ENCODE data around the gene MEGF8.

MEGF8 gene

DNA sequence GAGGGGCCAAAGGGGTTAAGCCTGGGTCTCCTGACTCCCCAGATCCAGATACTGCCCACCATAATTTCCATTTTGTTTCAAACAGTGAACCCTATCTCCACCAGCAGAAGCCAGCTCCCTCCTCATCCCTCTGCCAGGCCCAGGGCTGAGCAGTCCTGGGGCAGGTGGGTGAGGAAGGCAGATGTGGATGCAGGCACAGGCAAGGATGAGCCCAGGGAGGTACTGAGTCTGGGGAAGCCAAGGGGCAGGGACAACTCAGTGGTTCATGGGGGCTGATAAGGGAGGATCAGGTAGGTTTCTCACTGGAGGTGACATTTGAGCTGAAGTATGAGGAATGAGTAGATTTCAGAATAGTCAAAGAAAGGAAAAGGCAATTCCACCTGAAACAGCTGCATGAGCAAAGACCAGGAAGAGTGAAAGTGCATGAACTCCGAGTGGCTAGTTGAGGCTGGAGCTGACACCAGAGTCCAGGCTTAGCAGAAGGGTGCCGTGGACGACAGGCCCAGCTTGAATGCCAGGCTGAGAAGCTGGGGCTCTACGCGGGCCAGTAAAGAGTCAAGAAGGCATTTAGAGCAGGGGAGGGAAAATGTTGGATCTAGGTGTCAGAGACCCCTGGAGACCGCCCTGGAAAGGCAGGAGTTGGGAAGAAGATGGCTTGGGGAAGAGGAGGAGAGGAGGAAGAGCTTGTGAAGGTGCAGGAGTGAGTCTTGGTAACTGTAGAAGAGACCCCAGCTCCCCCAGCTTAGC is 46.1 kb upstream of the MEGF8 start (continued):
- TF ChIP-seq ZNF8 (CRISPR knock-in tag; IDR thresholded peaks at IDR 0.05) = no peak
- TF ChIP-seq, protein P1, sequence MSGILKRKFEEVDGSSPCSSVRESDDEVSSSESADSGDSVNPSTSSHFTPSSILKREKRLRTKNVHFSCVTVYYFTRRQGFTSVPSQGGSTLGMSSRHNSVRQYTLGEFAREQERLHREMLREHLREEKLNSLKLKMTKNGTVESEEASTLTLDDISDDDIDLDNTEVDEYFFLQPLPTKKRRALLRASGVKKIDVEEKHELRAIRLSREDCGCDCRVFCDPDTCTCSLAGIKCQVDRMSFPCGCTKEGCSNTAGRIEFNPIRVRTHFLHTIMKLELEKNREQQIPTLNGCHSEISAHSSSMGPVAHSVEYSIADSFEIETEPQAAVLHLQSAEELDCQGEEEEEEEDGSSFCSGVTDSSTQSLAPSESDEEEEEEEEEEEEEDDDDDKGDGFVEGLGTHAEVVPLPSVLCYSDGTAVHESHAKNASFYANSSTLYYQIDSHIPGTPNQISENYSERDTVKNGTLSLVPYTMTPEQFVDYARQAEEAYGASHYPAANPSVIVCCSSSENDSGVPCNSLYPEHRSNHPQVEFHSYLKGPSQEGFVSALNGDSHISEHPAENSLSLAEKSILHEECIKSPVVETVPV (CRISPR knock-in tag; IDR thresholded peaks at IDR 0.05) = no peak
- TF ChIP-seq ZC3H10 (CRISPR knock-in tag; IDR thresholded peaks at IDR 0.05) = no peak

DNA sequence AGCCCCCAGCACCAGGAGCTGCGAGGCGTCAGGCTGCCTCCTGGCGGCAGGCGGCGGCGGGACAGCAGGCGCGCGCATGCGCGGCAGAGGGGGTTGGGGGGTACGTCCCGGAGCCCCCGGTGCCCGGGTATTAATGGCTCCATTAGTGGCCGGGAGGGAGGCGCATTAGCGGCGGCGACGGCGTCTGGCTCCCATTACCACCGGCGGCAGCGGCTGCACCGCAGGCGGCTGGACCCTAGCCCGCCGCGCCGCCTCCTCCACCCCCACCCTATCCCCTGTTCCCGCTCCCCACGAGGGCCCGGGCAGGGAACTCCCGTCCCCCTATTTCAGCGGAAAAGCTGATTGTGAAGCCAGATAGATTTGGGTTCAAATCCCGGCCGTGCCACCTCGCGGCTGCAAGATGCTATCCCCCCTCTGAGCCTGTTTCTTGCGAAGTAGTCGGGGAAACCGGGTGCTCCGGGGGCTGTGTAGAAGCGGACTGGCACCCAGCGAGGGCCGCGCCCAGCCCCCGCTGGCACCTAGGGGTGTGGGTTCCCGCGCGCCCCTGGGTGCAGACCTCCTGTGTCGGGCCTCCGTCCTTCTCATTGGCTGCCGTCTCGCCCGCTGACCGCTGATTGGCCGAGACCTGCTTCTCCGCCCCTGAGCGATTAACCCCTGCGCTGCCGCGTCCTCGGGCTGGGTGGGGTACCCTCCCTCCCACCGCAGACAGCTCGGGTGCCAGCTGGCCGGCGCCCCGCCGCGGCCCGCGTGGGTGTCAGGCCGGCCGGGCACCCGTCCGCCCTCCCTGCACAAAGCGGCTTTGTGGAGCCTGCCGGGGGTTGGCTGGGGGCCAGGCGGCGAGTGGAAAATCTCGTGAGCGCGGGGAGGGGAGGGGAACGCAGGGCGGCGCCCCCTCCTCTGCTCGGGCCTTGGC is 45.3 kb upstream of the MEGF8 start:
- ATAC-seq = peak; percentile 70
- TF ChIP-seq, protein P2, sequence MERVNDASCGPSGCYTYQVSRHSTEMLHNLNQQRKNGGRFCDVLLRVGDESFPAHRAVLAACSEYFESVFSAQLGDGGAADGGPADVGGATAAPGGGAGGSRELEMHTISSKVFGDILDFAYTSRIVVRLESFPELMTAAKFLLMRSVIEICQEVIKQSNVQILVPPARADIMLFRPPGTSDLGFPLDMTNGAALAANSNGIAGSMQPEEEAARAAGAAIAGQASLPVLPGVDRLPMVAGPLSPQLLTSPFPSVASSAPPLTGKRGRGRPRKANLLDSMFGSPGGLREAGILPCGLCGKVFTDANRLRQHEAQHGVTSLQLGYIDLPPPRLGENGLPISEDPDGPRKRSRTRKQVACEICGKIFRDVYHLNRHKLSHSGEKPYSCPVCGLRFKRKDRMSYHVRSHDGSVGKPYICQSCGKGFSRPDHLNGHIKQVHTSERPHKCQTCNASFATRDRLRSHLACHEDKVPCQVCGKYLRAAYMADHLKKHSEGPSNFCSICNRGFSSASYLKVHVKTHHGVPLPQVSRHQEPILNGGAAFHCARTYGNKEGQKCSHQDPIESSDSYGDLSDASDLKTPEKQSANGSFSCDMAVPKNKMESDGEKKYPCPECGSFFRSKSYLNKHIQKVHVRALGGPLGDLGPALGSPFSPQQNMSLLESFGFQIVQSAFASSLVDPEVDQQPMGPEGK (CRISPR knock-in tag; IDR thresholded peaks at IDR 0.05; ENCODE audit: borderline replicate concordance) = peak; percentile 96; the same call in 1 of the 2 replicates
- no peak for TF ChIP-seq OSR1 (CRISPR knock-in tag; IDR thresholded peaks at IDR 0.05)

DNA sequence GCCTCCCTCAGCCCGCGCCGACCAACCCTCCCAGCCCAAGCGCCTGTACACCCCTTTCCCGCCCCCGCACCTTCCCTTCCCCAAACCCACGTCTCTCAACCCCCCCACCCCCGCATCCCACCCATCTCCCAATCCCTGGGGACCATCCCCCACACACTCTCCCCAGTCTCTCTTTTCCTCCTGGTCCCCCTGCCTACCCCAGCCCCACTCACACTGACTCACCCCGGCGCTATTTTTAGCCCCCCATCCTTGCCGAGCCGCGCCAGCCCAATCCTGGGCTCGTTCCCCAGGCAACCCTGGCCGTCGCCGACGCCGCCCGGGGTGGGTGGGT is 44.7 kb upstream of the MEGF8 start:
- TF ChIP-seq RARB (CRISPR knock-in tag; IDR thresholded peaks at IDR 0.05) (no peak), ZFP3 (CRISPR knock-in tag; IDR thresholded peaks at IDR 0.05) (no peak), ZNF8 (CRISPR knock-in tag; IDR thresholded peaks at IDR 0.05) (no peak), ARNTL (CRISPR knock-in tag; IDR thresholded peaks at IDR 0.05; ENCODE audit: borderline replicate concordance, low read depth) (no peak)
- TF ChIP-seq, protein P1 (CRISPR knock-in tag; IDR thresholded peaks at IDR 0.05) = no peak
- peak; percentile 13 for ATAC-seq

DNA sequence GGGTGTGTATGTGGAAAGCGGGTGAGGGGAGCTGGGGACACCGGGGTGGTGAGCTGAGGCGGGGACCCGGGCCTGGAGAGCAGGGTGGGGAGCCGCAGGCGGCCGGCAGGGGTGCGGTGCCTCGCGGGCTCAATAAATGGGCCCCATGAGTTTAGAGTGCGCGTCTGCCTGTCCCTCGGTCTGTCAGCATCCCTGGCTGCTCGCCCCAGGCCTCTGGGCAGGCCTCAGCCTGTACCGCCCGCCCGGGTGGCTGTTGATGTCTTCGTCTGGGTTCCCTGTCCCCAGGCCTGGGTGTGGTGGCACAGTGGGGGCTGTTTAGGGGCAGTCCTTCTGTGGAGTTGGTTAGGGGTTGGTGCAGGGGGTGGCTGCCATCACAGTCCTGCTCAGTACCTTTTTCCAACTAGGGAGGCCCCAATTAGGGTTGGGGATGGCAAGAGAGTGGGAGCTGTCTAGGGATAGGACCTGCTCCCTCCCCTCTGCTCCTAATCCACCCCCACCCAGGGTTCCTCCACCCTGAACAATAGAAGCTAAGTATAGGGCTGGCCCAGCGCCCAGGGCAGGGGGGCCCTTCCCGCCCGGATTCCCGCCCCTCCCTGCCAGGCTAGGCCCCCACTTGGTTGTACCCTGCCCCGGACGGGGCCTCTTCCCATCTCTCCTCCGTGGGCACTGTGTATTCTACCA is 44.1 kb upstream of the MEGF8 start:
- ATAC-seq = peak; percentile 10
- no peak for TF ChIP-seq ESRRG (CRISPR knock-in tag; IDR thresholded peaks at IDR 0.05)
- TF ChIP-seq TOX (CRISPR knock-in tag; IDR thresholded peaks at IDR 0.05; ENCODE audit: borderline replicate concordance) = no peak
- TF ChIP-seq, protein P2 (CRISPR knock-in tag; IDR thresholded peaks at IDR 0.05; ENCODE audit: borderline replicate concordance) = peak; percentile 86; the same call in 1 of the 2 replicates
- TF ChIP-seq, protein P3, sequence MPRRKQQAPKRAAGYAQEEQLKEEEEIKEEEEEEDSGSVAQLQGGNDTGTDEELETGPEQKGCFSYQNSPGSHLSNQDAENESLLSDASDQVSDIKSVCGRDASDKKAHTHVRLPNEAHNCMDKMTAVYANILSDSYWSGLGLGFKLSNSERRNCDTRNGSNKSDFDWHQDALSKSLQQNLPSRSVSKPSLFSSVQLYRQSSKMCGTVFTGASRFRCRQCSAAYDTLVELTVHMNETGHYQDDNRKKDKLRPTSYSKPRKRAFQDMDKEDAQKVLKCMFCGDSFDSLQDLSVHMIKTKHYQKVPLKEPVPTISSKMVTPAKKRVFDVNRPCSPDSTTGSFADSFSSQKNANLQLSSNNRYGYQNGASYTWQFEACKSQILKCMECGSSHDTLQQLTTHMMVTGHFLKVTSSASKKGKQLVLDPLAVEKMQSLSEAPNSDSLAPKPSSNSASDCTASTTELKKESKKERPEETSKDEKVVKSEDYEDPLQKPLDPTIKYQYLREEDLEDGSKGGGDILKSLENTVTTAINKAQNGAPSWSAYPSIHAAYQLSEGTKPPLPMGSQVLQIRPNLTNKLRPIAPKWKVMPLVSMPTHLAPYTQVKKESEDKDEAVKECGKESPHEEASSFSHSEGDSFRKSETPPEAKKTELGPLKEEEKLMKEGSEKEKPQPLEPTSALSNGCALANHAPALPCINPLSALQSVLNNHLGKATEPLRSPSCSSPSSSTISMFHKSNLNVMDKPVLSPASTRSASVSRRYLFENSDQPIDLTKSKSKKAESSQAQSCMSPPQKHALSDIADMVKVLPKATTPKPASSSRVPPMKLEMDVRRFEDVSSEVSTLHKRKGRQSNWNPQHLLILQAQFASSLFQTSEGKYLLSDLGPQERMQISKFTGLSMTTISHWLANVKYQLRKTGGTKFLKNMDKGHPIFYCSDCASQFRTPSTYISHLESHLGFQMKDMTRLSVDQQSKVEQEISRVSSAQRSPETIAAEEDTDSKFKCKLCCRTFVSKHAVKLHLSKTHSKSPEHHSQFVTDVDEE (CRISPR knock-in tag; IDR thresholded peaks at IDR 0.05) = no peak
- no peak for TF ChIP-seq ARNTL (CRISPR knock-in tag; IDR thresholded peaks at IDR 0.05; ENCODE audit: borderline replicate concordance, low read depth)
- TF ChIP-seq, protein P4, sequence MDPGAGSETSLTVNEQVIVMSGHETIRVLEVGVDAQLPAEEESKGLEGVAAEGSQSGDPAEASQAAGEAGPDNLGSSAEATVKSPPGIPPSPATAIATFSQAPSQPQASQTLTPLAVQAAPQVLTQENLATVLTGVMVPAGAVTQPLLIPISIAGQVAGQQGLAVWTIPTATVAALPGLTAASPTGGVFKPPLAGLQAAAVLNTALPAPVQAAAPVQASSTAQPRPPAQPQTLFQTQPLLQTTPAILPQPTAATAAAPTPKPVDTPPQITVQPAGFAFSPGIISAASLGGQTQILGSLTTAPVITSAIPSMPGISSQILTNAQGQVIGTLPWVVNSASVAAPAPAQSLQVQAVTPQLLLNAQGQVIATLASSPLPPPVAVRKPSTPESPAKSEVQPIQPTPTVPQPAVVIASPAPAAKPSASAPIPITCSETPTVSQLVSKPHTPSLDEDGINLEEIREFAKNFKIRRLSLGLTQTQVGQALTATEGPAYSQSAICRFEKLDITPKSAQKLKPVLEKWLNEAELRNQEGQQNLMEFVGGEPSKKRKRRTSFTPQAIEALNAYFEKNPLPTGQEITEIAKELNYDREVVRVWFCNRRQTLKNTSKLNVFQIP (CRISPR knock-in tag; IDR thresholded peaks at IDR 0.05; ENCODE audit: borderline replicate concordance, low read depth) = no peak
- no peak for TF ChIP-seq BACH2 (CRISPR knock-in tag; IDR thresholded peaks at IDR 0.05; ENCODE audit: borderline replicate concordance)

All from SK-N-SH treated with all-trans-retinoic acid at 6 μM for 48 hours (cell line).